HG03378 (cell line): ENCODE measurements around the gene SORD.
"Not testable (repeated sequence)": the region's sequence is repeated elsewhere in the genome, so short reads cannot be mapped to it uniquely, and the experiment has no call there.

Source experiments
- ATAC-seq: cut with Tn5 transposase; IDR thresholded peaks from one replicate; pipeline ENCODE4 v1.9.1; 2021; ENCODE audit warnings: mild to moderate bottlenecking, moderate library complexity; ENCODE audit not compliant: unreplicated experiment

Gene SORD

GRCh38 chr15:45022871-45023658, at the start of gene SORD:
TSS of gene SORD (plus strand) at chr15:45023195. CDS start at chr15:45023284, 89 bp downstream.
- peak; percentile 85 for ATAC-seq

GRCh38 chr15:44976183-44976582, 46.8 kb upstream of the SORD start:
- not testable (repeated sequence) for ATAC-seq

DNA sequence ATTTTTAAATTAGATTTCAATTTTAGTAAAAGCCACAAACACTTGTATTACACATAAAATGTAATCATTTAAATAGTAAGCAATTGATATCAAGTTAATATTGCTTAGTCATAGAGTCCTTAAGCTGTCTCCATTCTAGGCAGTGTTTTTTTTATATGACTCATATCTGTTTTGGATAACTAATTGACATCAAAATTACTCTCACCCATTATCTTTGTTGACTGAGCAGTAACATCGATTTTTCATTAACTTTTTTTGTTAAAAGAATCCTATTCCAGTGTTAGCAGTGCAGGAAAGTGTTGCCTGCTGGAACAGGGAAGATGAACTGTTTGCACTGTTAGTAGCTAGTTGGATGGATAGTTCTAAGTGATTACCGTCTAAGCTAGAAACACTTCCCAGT, 45.2 kb upstream of the SORD start:
- ATAC-seq, result not testable (repeated sequence)

- ATAC-seq, result not testable (repeated sequence)
These were observed 43.2 kb upstream of the SORD start for GRCh38 chr15:44979617-44980339.

DNA sequence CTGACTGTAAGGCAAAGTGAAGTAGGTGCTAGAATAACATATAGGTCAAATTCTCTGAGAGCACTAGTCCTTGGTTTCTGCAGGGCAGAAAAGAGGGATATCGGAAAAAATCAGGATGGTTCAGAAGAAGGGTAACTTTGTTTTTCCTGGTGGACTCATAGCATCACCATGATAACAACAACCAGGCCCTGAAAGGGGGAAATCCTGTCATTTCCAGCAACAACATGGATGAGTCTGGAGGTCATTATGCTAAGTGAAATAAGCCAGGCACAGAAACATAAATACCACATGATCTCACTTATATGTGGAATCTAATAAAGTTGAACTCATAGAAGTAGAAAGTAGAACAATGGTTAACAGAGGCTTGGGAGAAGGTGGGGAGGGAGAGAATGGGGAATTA, 38.9 kb upstream of the SORD start:
- ATAC-seq, result not testable (repeated sequence)

DNA sequence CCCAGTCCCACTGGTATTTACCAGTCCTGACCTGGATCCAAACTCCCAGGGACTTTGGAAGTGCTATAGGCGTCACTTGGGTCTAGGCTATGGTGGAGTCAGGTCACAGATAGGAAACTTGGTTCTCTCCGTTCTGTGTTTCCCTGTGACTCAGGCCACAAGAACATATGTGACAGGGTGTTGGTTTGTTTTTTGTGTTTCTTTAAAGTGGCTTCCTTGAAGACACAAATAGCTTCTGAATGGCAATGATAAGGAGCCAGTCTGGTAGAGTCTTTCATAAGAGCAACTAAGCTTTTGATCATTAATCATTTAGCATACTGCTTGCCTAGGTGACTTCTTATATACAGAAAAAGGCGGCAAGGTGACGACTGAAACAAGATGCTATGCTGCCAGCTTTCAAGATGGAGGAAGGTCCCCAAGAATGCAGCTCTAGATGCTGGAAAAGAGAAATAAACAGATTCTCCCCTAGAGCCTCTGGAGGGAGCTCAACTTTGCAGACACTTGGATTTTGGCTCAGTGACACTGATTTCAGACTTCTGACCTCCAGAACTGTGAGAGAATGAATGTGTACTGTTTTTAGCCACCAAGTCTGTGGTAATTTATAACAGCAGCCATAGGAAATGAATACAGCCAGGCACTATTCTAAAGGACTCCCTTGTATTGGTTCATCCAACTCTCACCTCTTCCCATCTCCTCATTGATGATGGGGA, 36.5 kb upstream of the SORD start:
- not testable (repeated sequence) for ATAC-seq

DNA sequence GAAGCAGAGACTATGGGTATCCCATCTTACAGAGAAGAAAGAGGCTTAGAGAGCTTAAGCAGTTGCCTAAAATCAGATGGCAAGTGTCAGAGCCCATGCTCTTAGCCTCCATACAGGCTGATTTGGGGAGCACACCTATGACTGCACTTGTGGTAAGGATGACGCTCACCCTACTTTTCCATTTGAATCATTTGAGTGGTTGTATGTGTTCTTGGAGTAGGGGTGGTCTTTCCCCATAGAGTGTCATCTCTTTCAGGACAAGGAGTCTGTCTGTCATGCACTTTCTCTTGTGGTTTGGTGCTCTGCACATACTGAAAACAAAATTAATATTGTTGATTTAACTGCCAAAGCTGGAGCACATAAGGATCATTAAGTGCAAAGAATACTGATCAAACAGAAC, 35.3 kb upstream of the SORD start:
- ATAC-seq, result not testable (repeated sequence)

DNA sequence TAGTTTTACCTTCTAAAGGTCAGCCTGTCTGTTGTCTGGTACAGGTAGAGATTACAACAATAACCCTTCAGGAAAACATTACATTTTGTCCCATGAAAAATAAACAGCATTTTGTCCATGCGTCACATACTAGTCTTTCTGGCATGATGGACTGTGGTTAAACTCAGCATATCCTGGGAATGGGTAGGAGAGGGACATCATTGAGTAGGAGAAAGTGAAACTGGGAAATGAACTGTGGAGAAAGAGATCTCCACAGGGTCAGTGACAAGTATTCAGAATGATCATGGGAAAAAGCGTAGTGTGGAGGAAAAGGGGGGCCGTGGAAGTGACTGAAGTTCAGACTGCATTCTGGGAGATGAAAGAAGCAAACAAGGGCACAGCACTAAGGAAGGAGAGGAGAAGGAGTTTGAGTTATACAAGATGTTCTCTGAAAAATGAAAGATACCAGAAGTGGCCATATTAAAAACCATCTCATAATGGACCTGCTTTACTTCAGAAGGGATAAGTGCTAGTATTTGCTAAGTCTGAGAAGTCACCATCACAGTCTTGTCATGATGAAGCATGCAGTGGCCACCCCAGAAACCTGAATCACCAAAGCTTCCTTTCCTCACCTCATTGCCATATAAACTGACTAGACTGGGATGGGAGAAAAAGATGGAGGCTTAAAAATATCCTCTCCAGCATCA, 34.7 kb upstream of the SORD start:
- ATAC-seq, result not testable (repeated sequence)

GRCh38 chr15:44988870-44989219, 34.1 kb upstream of the SORD start:
- ATAC-seq, result not testable (repeated sequence)

DNA sequence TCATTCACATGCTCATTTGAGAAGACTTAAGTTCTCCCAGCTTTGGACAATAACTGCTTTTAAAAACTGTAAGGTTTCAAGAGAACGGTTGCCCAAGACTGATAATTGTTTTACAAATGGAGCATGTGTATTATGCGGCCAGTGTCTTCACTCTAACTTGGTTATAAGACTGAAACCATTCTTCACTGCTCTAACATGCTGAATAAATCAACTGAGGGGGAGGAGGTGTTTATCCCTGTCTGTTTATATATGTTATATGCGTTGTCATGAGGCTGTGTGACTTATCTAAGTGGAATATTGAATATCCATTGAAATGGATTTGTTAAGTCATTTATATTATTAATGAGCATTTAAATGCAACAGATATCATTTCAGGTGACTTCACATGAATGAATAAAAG, 25.4 kb upstream of the SORD start:
- ATAC-seq, result not testable (repeated sequence)

GRCh38 chr15:44999105-44999504, 23.9 kb upstream of the SORD start:
- no peak for ATAC-seq

DNA sequence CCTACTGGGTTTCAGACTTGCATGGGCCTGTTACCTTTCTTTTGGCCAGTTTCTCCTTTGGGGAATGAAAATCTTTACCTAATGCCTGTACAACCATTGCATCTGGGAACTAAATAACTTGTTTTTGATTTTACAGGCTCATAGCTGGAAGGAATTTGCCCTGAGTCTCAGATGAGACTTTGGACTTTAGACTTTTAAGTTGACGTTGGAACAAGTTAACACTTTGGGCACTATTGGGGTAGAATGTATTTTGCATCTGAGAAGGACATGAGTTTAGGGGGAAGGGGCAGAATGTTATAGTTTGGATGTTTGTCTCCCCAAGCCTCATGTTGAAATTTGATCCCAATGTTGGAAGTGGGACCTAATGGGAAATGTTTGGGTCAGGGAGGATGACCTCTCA, 21.8 kb upstream of the SORD start:
- not testable (repeated sequence) for ATAC-seq

GRCh38 chr15:45003731-45004410, 19.1 kb upstream of the SORD start:
- ATAC-seq, result peak; percentile 65

GRCh38 chr15:45004590-45005175, 18.3 kb upstream of the SORD start:
- not testable (repeated sequence) for ATAC-seq

DNA sequence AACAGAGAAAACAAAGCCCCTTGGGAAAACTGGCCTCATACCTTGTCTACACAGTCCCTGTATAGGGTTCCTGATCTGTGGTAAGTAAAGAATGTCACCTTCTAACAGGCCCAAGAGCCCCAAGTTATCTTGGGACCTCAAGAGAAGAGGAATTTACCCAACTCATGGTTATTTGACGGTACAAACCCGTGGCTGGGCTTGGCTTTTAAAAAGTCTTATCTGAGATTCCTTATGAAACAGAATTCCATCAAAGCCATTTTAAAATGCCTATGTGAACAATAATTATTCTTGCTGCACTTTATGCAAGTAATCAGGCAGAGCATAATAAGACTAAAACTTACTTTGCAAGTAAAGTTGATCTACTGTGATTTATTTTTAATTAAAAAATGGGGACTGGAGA, 13.9 kb upstream of the SORD start:
- no peak for ATAC-seq

DNA sequence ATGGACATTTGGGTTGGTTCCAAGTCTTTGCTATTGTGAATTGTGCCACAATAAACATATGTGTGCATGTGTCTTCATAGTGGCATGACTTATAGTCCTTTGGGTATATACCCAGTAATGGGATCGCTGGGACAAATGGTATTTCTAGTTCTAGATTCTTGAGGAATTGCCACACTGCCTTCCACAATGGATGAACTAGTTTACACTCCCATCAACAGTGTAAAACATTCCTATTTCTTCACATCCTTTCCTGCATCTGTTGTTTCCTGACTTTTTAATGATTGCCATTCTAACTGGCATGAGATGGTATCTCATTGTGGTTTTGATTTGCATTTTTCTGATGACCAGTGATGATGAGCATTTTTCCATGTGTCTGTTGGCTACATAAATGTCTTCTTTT, 7.9 kb upstream of the SORD start:
- ATAC-seq, result not testable (repeated sequence)

DNA sequence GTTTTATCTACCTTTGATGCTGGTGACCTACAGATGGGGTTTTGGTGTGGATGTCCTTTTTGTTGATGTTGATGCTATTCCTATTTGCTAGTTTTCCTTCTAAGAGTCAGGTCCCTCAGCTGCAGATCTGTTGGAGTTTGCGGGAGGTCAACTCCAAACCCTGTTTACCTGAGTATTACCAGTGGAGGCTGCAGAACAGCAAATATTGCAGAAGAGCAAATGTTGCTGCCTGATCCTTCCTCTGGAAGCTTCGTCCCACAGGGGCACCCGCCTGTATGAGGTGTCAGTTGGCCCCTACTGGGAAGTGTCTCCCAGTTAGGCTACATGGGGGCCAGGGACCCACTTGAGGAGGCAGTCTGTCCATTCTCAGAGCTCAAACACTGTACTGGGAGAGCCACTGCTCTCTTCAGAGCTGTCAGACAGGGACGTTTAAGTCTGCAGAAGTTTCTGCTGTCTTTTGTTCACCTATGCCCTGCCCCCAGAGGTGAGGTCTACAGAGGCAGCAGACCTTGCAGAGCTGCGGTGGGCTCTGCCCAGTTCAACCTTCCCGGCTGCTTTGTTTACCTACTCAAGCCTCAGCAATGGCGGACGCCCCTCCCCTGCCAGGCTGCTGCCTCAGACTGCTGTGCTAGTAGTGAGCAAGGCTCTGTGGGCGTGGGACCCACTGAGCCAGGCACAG, 2.6 kb upstream of the SORD start:
- ATAC-seq, result not testable (repeated sequence)

- ATAC-seq, result not testable (repeated sequence)
These were observed 2.1 kb upstream of the SORD start for GRCh38 chr15:45020901-45021259.

DNA sequence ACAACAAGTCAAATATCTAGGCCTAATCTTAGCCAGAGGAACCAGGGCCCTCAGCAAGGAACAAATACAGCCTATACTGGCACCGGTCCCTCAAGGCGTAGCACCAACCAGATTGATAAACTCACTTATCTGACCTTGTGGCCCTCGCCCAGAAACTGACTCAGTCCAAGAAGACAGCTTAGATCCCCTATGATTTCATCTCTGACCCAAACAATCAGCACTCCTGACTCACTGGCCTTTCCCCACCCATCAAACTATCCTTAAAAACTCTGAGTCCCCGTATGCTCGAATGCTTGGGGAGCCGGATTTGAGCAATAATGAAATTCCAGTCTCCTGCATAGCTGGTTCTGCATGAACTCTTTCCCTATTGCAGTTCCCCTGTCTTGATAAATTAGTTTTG, 1.6 kb upstream of the SORD start:
- no peak for ATAC-seq
